Ectodermal cell (in vitro differentiated cells): ENCODE results near the gene TBC1D2B.

Experiments used
- H3K27ac ChIP-seq: 2 replicates; pipeline ENCODE4 v1.7.0; 2013; ENCODE audit warnings: mild to moderate bottlenecking, low read depth, low read length; ENCODE audit not compliant: insufficient read depth, poor library complexity, severe bottlenecking
- H3K27me3 ChIP-seq: 2 replicates; pipeline ENCODE4 v1.7.0; 2013; ENCODE audit warnings: mild to moderate bottlenecking, low read length; ENCODE audit not compliant: insufficient read depth, control insufficient read depth, poor library complexity, severe bottlenecking
- H3K36me3 ChIP-seq: one replicate; pipeline ENCODE4 v1.7.0; 2013; ENCODE audit warnings: low read length; ENCODE audit not compliant: control insufficient read depth, insufficient read depth
- H3K4me1 ChIP-seq: one replicate; pipeline ENCODE4 v1.7.0; 2013; ENCODE audit warnings: low read length; ENCODE audit not compliant: control insufficient read depth, insufficient read depth
- H3K4me3 ChIP-seq: 2 replicates; pipeline ENCODE4 v1.7.0; 2013; ENCODE audit warnings: low read depth, low read length, control low read depth; ENCODE audit not compliant: insufficient read depth
- H3K9me3 ChIP-seq: 2 replicates; pipeline ENCODE4 v1.7.0; 2013; ENCODE audit warnings: mild to moderate bottlenecking, low read length, moderate library complexity; ENCODE audit not compliant: control insufficient read depth
- WGBS, 2 experiments: methylation state at CpG; one replicate each; pipeline ENCODE4 v1.1.7; 2013; ENCODE audit warnings: missing lambda C conversion rate in 2 of 2; 5-methylcytosine and 5-hydroxymethylcytosine counted together

TBC1D2B gene

DNA sequence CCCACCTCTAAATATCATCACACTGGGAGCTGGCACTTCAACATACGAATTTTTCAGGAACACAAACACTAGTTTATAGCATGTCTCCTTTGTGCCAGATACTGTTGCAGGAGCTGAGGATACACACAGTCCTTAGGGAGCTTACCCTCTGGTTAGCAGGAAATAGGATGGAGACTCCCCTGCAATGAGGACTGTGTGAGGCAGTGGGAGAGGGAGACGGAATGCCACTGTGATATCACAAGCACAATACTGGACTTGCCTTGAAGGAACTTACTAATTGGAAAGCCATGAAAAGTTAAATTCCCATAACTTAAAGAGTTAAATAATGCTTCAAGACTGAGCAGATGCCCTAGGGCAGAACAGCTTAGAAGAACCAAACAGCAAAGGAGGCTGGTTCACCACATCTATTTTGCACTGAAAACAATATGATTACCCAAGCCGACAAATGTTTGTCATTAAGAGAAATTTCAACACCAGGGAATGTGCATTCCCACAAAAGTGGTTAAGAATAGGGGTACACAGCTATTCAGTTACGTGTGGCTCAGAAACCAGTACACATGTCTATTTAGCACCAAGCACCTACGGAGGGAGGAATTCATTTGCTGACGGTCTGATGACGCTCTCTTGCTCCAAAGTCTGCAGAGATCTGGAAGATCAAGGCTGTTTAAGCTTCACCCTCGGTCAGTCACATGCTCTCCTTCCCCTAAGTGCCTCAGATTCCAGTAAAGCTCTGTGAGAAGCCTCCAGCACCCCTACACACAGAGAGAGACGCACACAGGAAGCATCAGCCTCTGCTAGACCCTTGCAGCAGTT lies 5.2 kb downstream of the TBC1D2B start:
- H3K9me3 ChIP-seq, result no peaks in the 10 kb centered on the region
- H3K4me3 ChIP-seq, result no peak overlapping the region
- H3K27ac ChIP-seq, result no peak overlapping the region
- H3K4me1 ChIP-seq, result peaks cover 15% of the 10 kb centered on the region
- WGBS, 2 experiments, result 80% methylated on average over 9 of the region's 9 CpGs
- no peaks in the 10 kb centered on the region for H3K27me3 ChIP-seq
- H3K36me3 ChIP-seq, result no peaks in the 10 kb centered on the region

DNA sequence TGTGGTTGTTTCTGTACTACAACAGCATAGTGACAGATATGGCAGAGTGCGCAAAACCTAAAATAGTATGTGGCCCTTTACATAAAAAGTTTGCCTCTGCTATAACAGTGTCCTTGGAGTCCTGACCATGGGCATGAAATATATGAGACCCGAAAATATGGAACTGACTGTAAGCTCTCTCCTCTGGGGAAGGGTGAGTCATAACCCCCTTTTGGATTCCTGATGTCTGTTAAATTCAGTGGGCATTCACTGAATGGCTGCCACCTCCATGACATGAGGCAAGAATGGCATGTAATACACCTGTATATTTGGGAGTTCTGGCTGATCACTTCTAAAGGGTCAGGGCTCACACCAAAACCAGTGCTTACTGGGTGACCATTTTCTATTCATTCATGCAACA lies 6.1 kb downstream of the TBC1D2B start:
- H3K27ac ChIP-seq, result no peak overlapping the region
- no peaks in the 10 kb centered on the region for H3K27me3 ChIP-seq
- H3K4me3 ChIP-seq, result no peak overlapping the region
- no peaks in the 10 kb centered on the region for H3K9me3 ChIP-seq
- peaks cover 17% of the 10 kb centered on the region for H3K4me1 ChIP-seq
- H3K36me3 ChIP-seq, result no peaks in the 10 kb centered on the region
- WGBS, 2 experiments, result 86 to 87% methylated on average over 2 of the region's 2 CpGs

DNA sequence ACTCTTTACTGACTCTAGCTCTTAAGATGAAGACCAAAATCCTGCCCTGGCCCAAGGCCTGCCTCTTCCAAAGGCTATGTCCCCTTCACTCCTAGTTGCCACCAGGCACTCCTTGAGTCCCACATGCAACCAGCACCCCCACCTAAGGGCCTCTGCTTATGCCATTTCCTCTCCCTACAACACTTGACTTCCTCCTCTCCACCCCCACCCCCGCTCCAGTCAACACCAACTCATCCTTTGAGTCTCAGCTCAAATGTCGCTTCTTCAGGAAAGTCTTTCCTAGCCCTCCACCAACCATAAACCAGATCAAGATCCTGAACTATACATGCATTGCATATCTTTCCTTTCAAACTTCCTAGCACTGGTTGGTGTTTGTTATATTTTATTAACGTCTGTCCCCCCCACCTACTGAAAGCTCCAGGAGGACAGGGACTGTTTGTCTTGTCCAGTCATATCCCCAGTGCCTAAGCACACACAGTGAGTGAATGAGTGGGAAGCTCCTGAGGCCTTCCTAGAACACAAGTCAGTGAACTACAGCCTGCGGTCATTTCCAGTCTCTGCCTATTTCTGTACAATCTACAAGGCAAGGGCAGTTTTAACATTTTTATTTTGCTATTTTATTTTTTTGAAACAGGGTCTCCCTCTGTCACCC lies 7.3 kb downstream of the TBC1D2B start:
- WGBS, 2 experiments, result 83 to 90% methylated on average over 4 of the region's 4 CpGs
- Histone ChIP-seq H3K4me3 (no peak overlapping the region), H3K27ac (no peak overlapping the region), H3K27me3 (no peaks in the 10 kb centered on the region), H3K36me3 (no peaks in the 10 kb centered on the region), H3K4me1 (peaks cover 14% of the 10 kb centered on the region), H3K9me3 (no peaks in the 10 kb centered on the region)

DNA sequence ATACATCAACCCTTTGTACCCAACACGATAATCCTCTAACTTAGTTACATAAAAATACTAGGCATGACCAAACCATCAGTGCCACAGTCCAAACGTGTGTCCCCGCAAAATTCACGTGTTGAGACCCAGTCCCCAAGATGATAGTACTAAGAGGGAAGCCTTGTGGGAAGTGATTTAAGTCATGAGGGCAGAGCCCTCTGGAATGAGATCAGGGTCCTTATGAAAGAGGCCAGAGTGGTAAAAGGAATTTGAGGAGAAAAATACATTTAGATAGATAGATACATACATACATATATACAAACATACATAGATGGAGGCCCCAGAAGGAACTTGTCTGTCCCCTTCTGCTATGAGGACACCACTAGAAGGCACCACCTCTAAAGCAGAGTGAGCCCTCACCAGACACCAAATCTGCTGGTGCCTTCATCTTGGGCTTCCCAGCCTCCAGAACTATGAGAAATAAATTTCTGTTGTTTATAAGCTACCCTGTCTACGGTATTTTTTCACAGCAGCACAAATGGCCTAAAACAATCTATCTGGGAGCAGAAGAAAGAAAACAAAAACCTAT lies 8.0 kb downstream of the TBC1D2B start:
- Histone ChIP-seq H3K4me1 (peaks cover 14% of the 10 kb centered on the region), H3K4me3 (no peak overlapping the region), H3K27me3 (no peaks in the 10 kb centered on the region), H3K36me3 (no peaks in the 10 kb centered on the region), H3K27ac (no peak overlapping the region), H3K9me3 (no peaks in the 10 kb centered on the region)
- WGBS, 2 experiments, result 90 to 96% methylated on average over 5 of the region's 5 CpGs

DNA sequence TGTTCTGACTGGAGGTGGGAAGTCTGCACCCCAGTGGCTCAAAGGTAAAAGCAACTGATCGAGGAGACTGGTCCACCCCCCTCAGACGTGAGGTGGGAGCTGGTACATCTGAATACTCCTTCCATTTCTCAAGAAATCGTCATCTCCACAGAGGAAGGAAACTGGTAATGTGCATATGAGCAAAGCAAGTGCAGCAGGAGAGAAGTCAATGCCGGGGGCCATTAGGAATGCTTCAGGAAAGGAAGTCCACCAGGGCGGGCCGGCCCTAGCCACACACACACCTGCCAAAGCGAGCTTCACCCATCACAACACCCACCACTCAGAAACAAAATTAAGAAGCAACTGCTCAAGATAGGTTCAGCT lies 8.5 kb downstream of the TBC1D2B start:
- 86% methylated on average over 7 of the region's 7 CpGs for WGBS, 2 experiments
- Histone ChIP-seq H3K27ac (no peak overlapping the region), H3K9me3 (no peaks in the 10 kb centered on the region), H3K36me3 (no peaks in the 10 kb centered on the region), H3K4me1 (peaks cover 14% of the 10 kb centered on the region), H3K27me3 (no peaks in the 10 kb centered on the region), H3K4me3 (no peak overlapping the region)

DNA sequence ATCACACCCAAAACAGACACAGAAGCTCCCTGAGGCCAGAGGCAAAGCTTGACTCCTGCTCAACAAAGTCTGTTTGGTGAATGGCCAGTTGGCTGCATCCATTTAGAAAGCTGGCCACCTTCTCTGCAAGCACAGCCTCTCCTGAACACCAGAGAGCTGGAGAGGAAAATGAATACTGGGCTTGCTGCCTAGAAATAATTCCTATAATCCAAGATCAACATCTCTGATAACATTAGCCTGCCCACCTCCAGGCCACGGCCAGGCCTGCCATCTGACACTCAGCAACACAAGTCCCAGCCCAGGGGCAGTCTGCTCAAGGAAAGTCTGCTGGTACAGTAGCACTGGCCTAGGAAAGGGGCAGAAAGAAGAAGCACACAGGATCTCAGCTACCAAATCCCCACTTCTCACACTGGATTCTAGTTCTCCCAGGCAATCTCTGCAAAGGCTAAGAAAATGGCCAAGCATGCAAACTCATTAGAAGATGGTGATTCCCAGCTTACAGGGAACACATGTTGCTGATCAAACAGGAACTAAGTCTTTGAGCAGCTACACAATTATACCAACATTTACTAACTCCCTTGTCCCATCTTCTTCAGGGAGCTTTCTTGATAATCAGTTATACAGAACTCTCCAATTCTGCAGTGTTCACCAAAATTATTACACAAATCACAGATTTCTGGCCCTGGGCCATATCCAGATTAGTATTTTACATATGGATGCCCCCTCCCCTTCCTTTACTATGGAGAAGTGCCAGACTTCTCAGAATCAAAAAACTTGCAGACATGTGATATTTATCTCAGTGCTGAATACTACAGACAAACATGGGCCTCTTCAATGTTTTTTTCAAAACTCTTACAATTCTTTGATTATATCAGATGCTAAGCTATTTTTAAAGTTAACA lies 9.9 kb downstream of the TBC1D2B start:
- WGBS, 2 experiments, result 86 to 90% methylated on average over 1 of the region's 1 CpG
- no peak overlapping the region for H3K4me3 ChIP-seq
- no peak overlapping the region for H3K27ac ChIP-seq
- H3K9me3 ChIP-seq, result no peaks in the 10 kb centered on the region
- no peaks in the 10 kb centered on the region for H3K27me3 ChIP-seq
- peaks cover 14% of the 10 kb centered on the region for H3K4me1 ChIP-seq
- H3K36me3 ChIP-seq, result no peaks in the 10 kb centered on the region

DNA sequence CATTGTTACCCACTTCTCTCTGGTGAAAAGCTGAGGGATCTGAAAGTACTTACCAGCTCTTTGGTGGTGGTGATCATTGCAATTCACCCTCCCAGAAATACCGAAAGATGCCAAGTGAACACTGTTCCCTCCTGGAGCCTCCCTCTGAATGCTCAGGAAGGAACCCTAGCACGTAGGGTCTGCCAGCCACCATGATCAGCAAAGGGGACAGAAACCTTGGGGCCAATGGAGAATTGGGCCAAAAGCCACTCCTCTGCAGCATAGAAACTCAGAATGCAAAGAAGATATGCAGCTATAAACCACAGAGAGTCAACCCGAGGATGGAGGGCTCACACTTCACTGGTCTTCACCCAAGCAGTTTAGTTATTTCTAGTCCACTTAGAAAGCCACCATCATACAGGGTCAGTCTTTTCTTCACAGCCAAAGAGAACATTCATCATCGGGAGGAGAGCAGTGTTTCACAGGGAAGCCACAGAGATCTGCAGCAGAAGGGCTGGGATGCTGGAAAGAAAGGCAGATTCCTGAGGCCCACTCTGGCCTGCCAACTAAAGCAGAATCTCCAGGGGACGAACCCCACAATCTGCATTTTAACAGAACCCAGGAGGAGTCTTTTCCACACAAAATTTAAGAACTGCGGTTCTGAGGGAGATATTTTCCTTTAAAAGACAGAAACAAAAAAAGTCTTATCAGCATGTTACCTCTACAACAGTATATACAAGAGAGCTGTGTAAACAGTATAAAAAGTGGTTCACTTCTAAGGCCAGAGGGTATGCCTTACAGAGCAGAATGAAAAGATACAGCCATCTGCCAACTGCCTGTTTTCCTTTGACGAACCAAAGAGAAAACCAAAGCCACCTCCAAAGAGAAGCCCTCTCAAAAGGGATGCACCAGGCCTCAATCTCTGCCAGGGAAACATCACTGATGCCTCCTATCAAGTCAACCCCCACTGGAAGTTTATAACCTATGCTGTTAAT lies 11.3 kb downstream of the TBC1D2B start:
- Histone ChIP-seq H3K9me3 (no peaks in the 10 kb centered on the region), H3K36me3 (no peaks in the 10 kb centered on the region), H3K27ac (no peak overlapping the region), H3K27me3 (no peaks in the 10 kb centered on the region), H3K4me1 (peaks cover 22% of the 10 kb centered on the region), H3K4me3 (no peak overlapping the region)
- WGBS, 2 experiments, result 52 to 66% methylated on average over 6 to 7 of the region's 7 CpGs

DNA sequence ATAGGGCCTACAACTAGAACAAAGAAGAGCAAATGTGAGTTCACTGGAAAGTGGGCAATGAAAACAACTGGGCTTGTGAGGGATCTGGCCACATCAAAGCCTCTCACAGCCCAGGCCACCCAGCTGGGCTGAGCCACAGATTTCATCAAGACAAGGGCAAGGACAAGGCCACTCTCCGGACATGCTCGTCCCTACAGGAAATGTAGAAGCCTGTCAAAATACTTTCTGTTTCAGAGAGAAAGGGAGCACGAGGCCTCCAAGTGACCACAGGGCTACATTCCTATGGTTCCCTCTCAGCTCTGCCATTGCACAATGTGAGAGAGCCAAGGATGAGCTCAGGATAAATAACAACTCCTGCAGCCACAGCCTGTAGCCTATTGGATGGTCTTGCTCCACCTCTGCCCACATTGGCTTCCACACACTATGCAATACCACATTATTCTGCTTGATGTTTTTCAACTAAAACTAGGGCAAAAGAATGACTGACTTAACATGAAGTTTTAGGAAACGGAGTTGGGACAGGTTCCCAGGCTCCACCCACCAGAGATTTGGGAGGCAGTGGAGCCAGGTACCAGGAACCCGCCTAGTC lies 12.1 kb downstream of the TBC1D2B start:
- Histone ChIP-seq H3K4me3 (no peak overlapping the region), H3K27me3 (no peaks in the 10 kb centered on the region), H3K9me3 (no peaks in the 10 kb centered on the region), H3K36me3 (no peaks in the 10 kb centered on the region), H3K4me1 (peaks cover 22% of the 10 kb centered on the region), H3K27ac (no peak overlapping the region)
- 89 to 91% methylated on average over 5 of the region's 5 CpGs for WGBS, 2 experiments

DNA sequence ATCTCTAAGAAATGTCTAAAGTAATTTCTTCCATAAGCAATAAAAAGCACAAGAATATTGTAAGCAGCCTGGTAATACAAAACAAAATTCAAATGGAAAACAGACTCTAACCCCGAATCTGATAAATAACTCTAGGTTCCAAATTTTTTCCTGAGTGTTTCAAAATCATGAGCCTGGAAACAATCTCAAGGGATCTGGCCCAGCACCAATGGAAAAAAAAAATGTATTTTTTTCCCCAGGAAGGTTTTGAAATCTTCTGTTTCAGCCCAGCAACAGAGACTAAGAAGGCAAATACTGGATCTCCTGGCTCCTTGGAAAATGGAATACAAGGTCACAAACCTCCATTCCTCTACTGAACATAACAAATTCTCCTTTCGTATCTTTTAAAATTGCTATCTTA lies 13.0 kb downstream of the TBC1D2B start:
- peaks cover 22% of the 10 kb centered on the region for H3K4me1 ChIP-seq
- WGBS, 2 experiments, result 89 to 90% methylated on average over 2 of the region's 2 CpGs

More for the DNA sequence above, 13.0 kb downstream of the TBC1D2B start:
- H3K9me3 ChIP-seq, result no peaks in the 10 kb centered on the region
- H3K27ac ChIP-seq, result no peak overlapping the region
- no peaks in the 10 kb centered on the region for H3K27me3 ChIP-seq
- H3K4me3 ChIP-seq, result no peak overlapping the region
- no peaks in the 10 kb centered on the region for H3K36me3 ChIP-seq
